SK-N-SH (cell line): ENCODE data around the gene MAPKAP1. TPM values are rescaled to one million over a fixed set of nuclear protein-coding genes. Genes with fewer than 3 reads are reported as not detected.

Experiments
- CTCF ChIA-PET: fragments of 300-600, 350-600 bp; formaldehyde crosslinking; extraction: SDS; loops from one replicate; lab custom pipeline; 2021; lab: Yijun Ruan, JAX
- POLR2A ChIA-PET: fragments of 350-600 bp; sonication (Branson Sonifier 250); formaldehyde crosslinking; extraction: SDS; loops from one replicate; lab custom pipeline; 2020; ENCODE audit warnings: antibody characterized with exemption, inconsistent platforms; lab: Yijun Ruan, JAX
- DNase-seq: peaks from one replicate; pipeline ENCODE4 v3.0.0; 2012
- H2AFZ ChIP-seq: fragments of 200-600 bp; sonication (generic); 2 replicates; pipeline ENCODE4 v1.8.1; 2016; ENCODE audit warnings: antibody characterized with exemption, mild to moderate bottlenecking, low read depth
- H3F3A ChIP-seq: fragments of 200-600 bp; sonication (generic); replicated peaks from 2 replicates; pipeline ENCODE3; 2016; ENCODE audit warnings: antibody characterized with exemption, mild to moderate bottlenecking; ENCODE audit not compliant: insufficient read depth
- H3K27ac ChIP-seq, 2 experiments: fragments of 200-500 bp in 1 of 2; fragments of 200-600 bp in 1 of 2; sonication (Bioruptor generic) in 1 of 2; sonication (generic), shearing (Covaris generic) in 1 of 2; 2 replicates each; pipeline versions ENCODE4 v1.5.1 to v1.6.1; 2014 to 2016; ENCODE audit warnings: low read depth in 2 of 2, inconsistent platforms in 1 of 2, low read length in 1 of 2, mild to moderate bottlenecking in 1 of 2, mixed read lengths in 1 of 2
- H3K27me3 ChIP-seq: fragments of 200-600 bp; sonication (generic), shearing (Covaris generic); 2 replicates; pipeline ENCODE4 v1.6.1; 2016; ENCODE audit warnings: mixed run types; ENCODE audit not compliant: insufficient read depth
- H3K36me3 ChIP-seq, 2 experiments: fragments of 200-500 bp in 1 of 2; fragments of 200-600 bp in 1 of 2; sonication (Bioruptor generic) in 1 of 2; sonication (generic) in 1 of 2; replicated peaks in 1 of 2; 2 replicates each; pipeline versions ENCODE3 to v1.5.1; 2014 to 2016; ENCODE audit warnings: low read length in 1 of 2, mild to moderate bottlenecking in 1 of 2; ENCODE audit not compliant: insufficient read depth in 2 of 2, control insufficient read depth in 1 of 2
- H3K4me1 ChIP-seq, 2 experiments: fragments of 200-500 bp in 1 of 2; fragments of 200-600 bp in 1 of 2; sonication (Bioruptor generic) in 1 of 2; sonication (generic), shearing (Covaris generic) in 1 of 2; 2 replicates each; pipeline versions ENCODE4 v1.5.1 to v1.6.1; 2014 to 2016; ENCODE audit warnings: low read depth in 1 of 2, low read length in 1 of 2, mixed run types in 1 of 2; ENCODE audit not compliant: insufficient read depth in 2 of 2, control insufficient read depth in 1 of 2
- H3K4me2 ChIP-seq: fragments of 200-600 bp; sonication (generic), shearing (Covaris generic); 2 replicates; pipeline ENCODE4 v1.6.1; 2017; ENCODE audit warnings: mixed run types
- H3K4me3 ChIP-seq, 2 experiments: fragments of 200-500 bp in 1 of 2; fragments of 200-600 bp in 1 of 2; sonication (Bioruptor generic) in 1 of 2; sonication (generic), shearing (Covaris generic) in 1 of 2; 2 replicates each; pipeline versions ENCODE4 v1.5.1 to v1.8.1; 2014 to 2016; ENCODE audit warnings: low read depth in 2 of 2, inconsistent platforms in 1 of 2, low read length in 1 of 2, mild to moderate bottlenecking in 1 of 2, mixed read lengths in 1 of 2, moderate library complexity in 1 of 2
- H3K79me2 ChIP-seq: fragments of 200-600 bp; sonication (generic); 2 replicates; pipeline ENCODE4 v1.8.1; 2017; ENCODE audit warnings: mild to moderate bottlenecking; ENCODE audit not compliant: insufficient read depth
- H3K9ac ChIP-seq: fragments of 200-600 bp; sonication (generic); 2 replicates; pipeline ENCODE4 v1.6.1; 2017; ENCODE audit warnings: mixed run types
- H3K9me2 ChIP-seq: fragments of 200-600 bp; sonication (generic); 2 replicates; pipeline ENCODE4 v1.6.1; 2017; ENCODE audit warnings: mixed run types
- H3K9me3 ChIP-seq: fragments of 200-600 bp; sonication (generic); 2 replicates; pipeline ENCODE4 v1.6.1; 2017; ENCODE audit warnings: mixed run types, mild to moderate bottlenecking, moderate library complexity
- H4K20me1 ChIP-seq: fragments of 200-600 bp; sonication (generic); 2 replicates; pipeline ENCODE4 v1.6.1; 2017; ENCODE audit warnings: mild to moderate bottlenecking, mixed run types; ENCODE audit not compliant: insufficient read depth
- CTCF ChIP-seq: fragments of 200-600 bp; sonication (generic); IDR thresholded peaks from 2 replicates; pipeline ENCODE4 v1.6.1; 2017; ENCODE audit warnings: antibody characterized with exemption, mild to moderate bottlenecking, moderate library complexity
- ELF1 ChIP-seq: IDR thresholded peaks from 2 replicates; pipeline ENCODE4 v1.4.0; 2012
- EP300 ChIP-seq, 2 experiments: IDR thresholded peaks; 2 replicates each; pipeline versions ENCODE4 v1.4.0 to v1.6.1; 2012; ENCODE audit warnings: borderline replicate concordance in 1 of 2, low read depth in 1 of 2, low read length in 1 of 2
- FOSL2 ChIP-seq: IDR thresholded peaks from 2 replicates; pipeline ENCODE4 v1.4.0; 2012; ENCODE audit warnings: low read depth, mild to moderate bottlenecking, moderate library complexity, borderline replicate concordance
- FOXM1 ChIP-seq: IDR thresholded peaks from 2 replicates; pipeline ENCODE4 v1.4.0; 2012; ENCODE audit warnings: low read depth, mild to moderate bottlenecking
- IRF3 ChIP-seq: fragments of 150-350 bp; IDR thresholded peaks from 2 replicates; pipeline ENCODE4 v1.6.1; 2016; ENCODE audit warnings: mild to moderate bottlenecking, low read depth, low read length
- JUND ChIP-seq: IDR thresholded peaks from 2 replicates; pipeline ENCODE4 v1.4.0; 2012
- MAX ChIP-seq: IDR thresholded peaks from 2 replicates; pipeline ENCODE4 v1.4.0; 2012; ENCODE audit warnings: low read depth
- MEF2A ChIP-seq: IDR thresholded peaks from 2 replicates; pipeline ENCODE4 v1.4.0; 2012; ENCODE audit warnings: low read depth, borderline replicate concordance
- MXI1 ChIP-seq: IDR thresholded peaks from 2 replicates; pipeline ENCODE4 v1.6.1; 2012; ENCODE audit warnings: mild to moderate bottlenecking, low read depth, low read length, improper control_type of control experiment
- NFIC ChIP-seq: IDR thresholded peaks from 2 replicates; pipeline ENCODE4 v1.4.0; 2012; ENCODE audit warnings: borderline replicate concordance
- NRF1 ChIP-seq: IDR thresholded peaks from 2 replicates; pipeline ENCODE4 v1.6.1; 2012; ENCODE audit warnings: low read depth, mild to moderate bottlenecking, low read length
- PBX3 ChIP-seq: IDR thresholded peaks from 2 replicates; pipeline ENCODE4; 2012
- POLR2AphosphoS5 ChIP-seq: IDR thresholded peaks from 2 replicates; pipeline ENCODE4 v1.6.1; 2012; ENCODE audit warnings: low read depth, low read length
- RCOR1 ChIP-seq: fragments of 150-350 bp; IDR thresholded peaks from 2 replicates; pipeline ENCODE4 v1.6.1; 2017; ENCODE audit warnings: antibody characterized with exemption, low read length
- REST ChIP-seq: IDR thresholded peaks from 2 replicates; pipeline ENCODE4 v1.6.1; 2012; ENCODE audit warnings: mild to moderate bottlenecking, low read depth, low read length, moderate library complexity
- RFX5 ChIP-seq: IDR thresholded peaks from 2 replicates; pipeline ENCODE4 v1.6.1; 2012; ENCODE audit warnings: mild to moderate bottlenecking, improper control_type of control experiment, low read length
- SIN3A ChIP-seq: IDR thresholded peaks from 2 replicates; pipeline ENCODE4 v1.6.1; 2012; ENCODE audit warnings: low read depth, mild to moderate bottlenecking, low read length, moderate library complexity, borderline replicate concordance
- SMC3 ChIP-seq: IDR thresholded peaks from 2 replicates; pipeline ENCODE4 v1.6.1; 2012; ENCODE audit warnings: low read depth, low read length, improper control_type of control experiment
- TAF1 ChIP-seq: IDR thresholded peaks from 2 replicates; pipeline ENCODE4 v1.6.1; 2012; ENCODE audit warnings: low read depth, mild to moderate bottlenecking, low read length, moderate library complexity, borderline replicate concordance
- TEAD4 ChIP-seq: IDR thresholded peaks from 2 replicates; pipeline ENCODE4 v1.4.0; 2012; ENCODE audit warnings: mild to moderate bottlenecking, borderline replicate concordance; ENCODE audit not compliant: insufficient read depth
- YY1 ChIP-seq: IDR thresholded peaks from 2 replicates; pipeline ENCODE4 v1.4.0; 2012; ENCODE audit warnings: low read depth, mild to moderate bottlenecking
- WGBS: methylation state at CpG from one replicate; pipeline ENCODE4 v1.1.6; 2017; ENCODE audit warnings: low lambda C conversion rate; 5-methylcytosine and 5-hydroxymethylcytosine counted together
- polyA plus RNA-seq, 3 experiments: library from polyadenylated mRNA; depleted of rRNA; stranded (reverse); fragments of >200 nt; gene quantifications; 2 replicates each; pipeline ENCODE4 v1.2.3, GENCODE V29; 2012

MAPKAP1 gene
- polyA plus RNA-seq, 1 of the 3 experiments (the other 2 are of a cell fraction): 117 TPM

GRCh38 chr9:125396799-125397198, 310.2 kb downstream of the MAPKAP1 start (continued):
- TF ChIP-seq POLR2AphosphoS5 (no peak), YY1 (no peak), REST (no peak), NFIC (no peak)

GRCh38 chr9:125393426-125393825, 313.6 kb downstream of the MAPKAP1 start:
- Histone ChIP-seq H3K4me1 (peaks cover 0 to 3% of the 10 kb centered on the region in 2 experiments; a peak in 1 of 4 replicates), H3F3A (peaks cover 3% of the 10 kb centered on the region), H3K79me2 (no peaks in the 10 kb centered on the region), H3K4me3 (no peak overlapping the region), H3K9me3 (no peaks in the 10 kb centered on the region), H3K9ac (no peak overlapping the region), H3K36me3 (no peaks in the 10 kb centered on the region), H3K27ac (no peak overlapping the region), H3K9me2 (no peaks in the 10 kb centered on the region), H3K4me2 (no peak overlapping the region), H4K20me1 (no peaks in the 10 kb centered on the region), H2AFZ (no peak overlapping the region), H3K27me3 (no peaks in the 10 kb centered on the region)
- 64% methylated on average over 3 of the region's 3 CpGs for WGBS
- POLR2A ChIA-PET: no interaction called here
- DNase-seq: no peak
- CTCF ChIA-PET: no interaction called here
- TF ChIP-seq IRF3: no peak
- TF ChIP-seq EP300 (IDR thresholded peaks at IDR 0.05; ENCODE audit: borderline replicate concordance in 1 of 2, low read depth in 1 of 2, low read length in 1 of 2): no peak
- peak; percentile 36; the same call in 1 of the 2 replicates for TF ChIP-seq JUND
- TF ChIP-seq RFX5: no peak
- TF ChIP-seq ELF1: no peak
- TF ChIP-seq TAF1: no peak
- TF ChIP-seq FOXM1: no peak
- TF ChIP-seq REST: no peak
- no peak for TF ChIP-seq CTCF
- TF ChIP-seq RCOR1: no peak
- TF ChIP-seq MXI1: no peak
- peak; percentile 35; the same call in 1 of the 2 replicates for TF ChIP-seq PBX3
- no peak for TF ChIP-seq MAX
- no peak for TF ChIP-seq SMC3
- no peak for TF ChIP-seq NRF1
- no peak for TF ChIP-seq SIN3A
- TF ChIP-seq FOSL2: peak; percentile 66; the same call in 1 of the 2 replicates
- no peak for TF ChIP-seq MEF2A
- no peak for TF ChIP-seq TEAD4
